ENCODE data around the gene SLC8A1.
"Not testable (repeated sequence)": the region's sequence is repeated elsewhere in the genome, so short reads cannot be mapped to it uniquely, and the experiment has no call there.

The SLC8A1 gene

GRCh38 chr2:40108851-40109250 is 343.0 kb downstream of the SLC8A1 start:
- DNase-seq (ENCODE audit: low read depth), result no peak

- DNase-seq (ENCODE audit: low read depth), result no peak
Observed at GRCh38 chr2:40106061-40106460, 345.8 kb downstream of the SLC8A1 start.

GRCh38 chr2:40105593-40105992 is 346.3 kb downstream of the SLC8A1 start:
- no peak for DNase-seq (ENCODE audit: low read depth)

- no peak for DNase-seq (ENCODE audit: low read depth)
Observed at GRCh38 chr2:40103590-40103989, 348.3 kb downstream of the SLC8A1 start.

GRCh38 chr2:40103163-40103562 is 348.7 kb downstream of the SLC8A1 start:
- no peak for DNase-seq (ENCODE audit: low read depth)

GRCh38 chr2:40102447-40102846 is 349.4 kb downstream of the SLC8A1 start:
- DNase-seq (ENCODE audit: low read depth), result no peak

GRCh38 chr2:40101131-40101575 is 350.7 kb downstream of the SLC8A1 start:
- DNase-seq (ENCODE audit: low read depth), result no peak

GRCh38 chr2:40100676-40101075 is 351.2 kb downstream of the SLC8A1 start:
- no peak for DNase-seq (ENCODE audit: low read depth)

GRCh38 chr2:40098786-40099470 is 353.0 kb downstream of the SLC8A1 start:
- no peak for DNase-seq (ENCODE audit: low read depth)

GRCh38 chr2:40097691-40098385 is 354.1 kb downstream of the SLC8A1 start:
- DNase-seq (ENCODE audit: low read depth), result no peak

GRCh38 chr2:40096360-40096759 is 355.5 kb downstream of the SLC8A1 start:
- no peak for DNase-seq (ENCODE audit: low read depth)

GRCh38 chr2:40095000-40095399 is 356.9 kb downstream of the SLC8A1 start:
- no peak for DNase-seq (ENCODE audit: low read depth)

GRCh38 chr2:40094451-40094850 is 357.4 kb downstream of the SLC8A1 start:
- no peak for DNase-seq (ENCODE audit: low read depth)

GRCh38 chr2:40093021-40093675 is 358.7 kb downstream of the SLC8A1 start:
- DNase-seq (ENCODE audit: low read depth), result no peak

- DNase-seq (ENCODE audit: low read depth), result no peak
Observed at GRCh38 chr2:40090044-40090443, 361.8 kb downstream of the SLC8A1 start.

GRCh38 chr2:40087927-40088326 is 364.0 kb downstream of the SLC8A1 start:
- DNase-seq (ENCODE audit: low read depth), result no peak

GRCh38 chr2:40087434-40087833 is 364.5 kb downstream of the SLC8A1 start:
- DNase-seq (ENCODE audit: low read depth), result no peak

GRCh38 chr2:40085786-40086185 is 366.1 kb downstream of the SLC8A1 start:
- DNase-seq (ENCODE audit: low read depth), result no peak

- not testable (repeated sequence) for DNase-seq (ENCODE audit: low read depth)
Observed at GRCh38 chr2:40073336-40073735, 378.6 kb downstream of the SLC8A1 start.

GRCh38 chr2:40072442-40073232 is 379.3 kb downstream of the SLC8A1 start:
- DNase-seq (ENCODE audit: low read depth), result no peak

- no peak for DNase-seq (ENCODE audit: low read depth)
Observed at GRCh38 chr2:40062381-40062780, 389.5 kb downstream of the SLC8A1 start.

- no peak for DNase-seq (ENCODE audit: low read depth)
Observed at GRCh38 chr2:40049781-40050180, 402.1 kb downstream of the SLC8A1 start.

Data from activated T-cell treated with anti-CD3 and anti-CD28 coated beads for 1 hour (primary cell).